Lung (tissue), 12 donors: ENCODE results near the gene PLXNA1. TPM values are rescaled to one million over a fixed set of nuclear protein-coding genes. Genes with fewer than 3 reads are reported as not detected.

Experiments
- ATAC-seq: fragments of 200-7000 bp; cut with Tn5 transposase; one replicate; pipeline ENCODE4 v1.9.1; 2020; ENCODE audit warnings: moderate number of reproducible peaks; ENCODE audit not compliant: insufficient read depth, low FRiP score
- DNase-seq, 3 donors: peaks; one replicate each; pipeline ENCODE4 v3.0.0-alpha.2; 2013 to 2017
- H3K27ac ChIP-seq, 2 donors: one replicate each; pipeline ENCODE4 v1.5.1; 2013; ENCODE audit warnings: mild to moderate bottlenecking in 2 of 2, moderate library complexity in 2 of 2, control low read depth in 1 of 2, inconsistent platforms in 1 of 2, low read depth in 1 of 2, low read length in 1 of 2
- H3K27me3 ChIP-seq, 3 donors: one replicate each; pipeline ENCODE4 v1.5.1; 2013; ENCODE audit warnings: low read length in 2 of 3; ENCODE audit not compliant: control insufficient read depth in 3 of 3, insufficient read depth in 3 of 3
- H3K36me3 ChIP-seq, 4 donors: one replicate each; pipeline ENCODE4 v1.5.1; 2013; ENCODE audit warnings: low read length in 4 of 4, mild to moderate bottlenecking in 1 of 4, moderate library complexity in 1 of 4; ENCODE audit not compliant: control insufficient read depth in 4 of 4, insufficient read depth in 4 of 4
- H3K4me1 ChIP-seq, 5 donors: one replicate each; pipeline ENCODE4 v1.5.1; 2013; ENCODE audit warnings: low read length in 5 of 5, mild to moderate bottlenecking in 2 of 5, moderate library complexity in 1 of 5; ENCODE audit not compliant: control insufficient read depth in 5 of 5, insufficient read depth in 5 of 5
- H3K4me3 ChIP-seq: one replicate; pipeline ENCODE4 v1.5.1; 2013; ENCODE audit warnings: mild to moderate bottlenecking, control low read depth, moderate library complexity
- H3K9ac ChIP-seq, 2 donors: one replicate each; pipeline ENCODE4 v1.5.1; 2013; ENCODE audit warnings: low read length in 2 of 2, control low read depth in 1 of 2; ENCODE audit not compliant: insufficient read depth in 1 of 2
- H3K9me3 ChIP-seq, 4 donors: one replicate each; pipeline ENCODE4 v1.5.1; 2013; ENCODE audit warnings: low read length in 3 of 4, mild to moderate bottlenecking in 1 of 4, moderate library complexity in 1 of 4; ENCODE audit not compliant: control insufficient read depth in 4 of 4, insufficient read depth in 3 of 4
- CTCF ChIP-seq: IDR thresholded peaks from 2 replicates; pipeline ENCODE4 v1.5.1; 2012; ENCODE audit warnings: mild to moderate bottlenecking; ENCODE audit errors: control extremely low read depth, extremely low read depth
- WGBS, 2 donors: extraction: QIAGEN DNeasy Blood & Tissue Kit; methylation state at CpG; one replicate each; pipeline ENCODE4 v1.1.7; 2013; 5-methylcytosine and 5-hydroxymethylcytosine counted together
- polyA plus RNA-seq, 2 donors: library from polyadenylated mRNA; stranded (reverse); fragments of 200-250 nt; gene quantifications; one replicate each; pipeline ENCODE4 v1.2.1, GENCODE V29; 2013
- total RNA-seq, 2 donors: library from RNA; depleted of rRNA in 1 of 2; stranded (reverse); fragments of >200 nt in 1 of 2; gene quantifications; one replicate each; pipeline ENCODE4 v1.2.1, GENCODE V29; 2014 to 2021
- donor health status: control.
- donor health status: control.
- donor health status: Bipolar disorder and iron deficiency.
- donor health status: healthy.
- donor health status: DM: yes; HTN: yes; CAD: no.

Gene PLXNA1
- total and polyA plus RNA-seq, 4 donors: 17.6 to 51.7 (median 21.7) TPM

- no peak for DNase-seq
- TF ChIP-seq CTCF: no peak
These were observed 47.0 kb upstream of the PLXNA1 start for GRCh38 chr3:126935756-126936509.

GRCh38 chr3:126936853-126937425 is 46.0 kb upstream of the PLXNA1 start:
- peak in 1 of 3 donors; percentile 12 for DNase-seq
- no peaks in the 10 kb centered on the region for H3K9me3 ChIP-seq
- H3K4me1 ChIP-seq: peaks cover 7 to 24% (median 10%) of the 10 kb centered on the region in 5 donors
- 78 to 80% methylated on average over 6 of the region's 6 CpGs for WGBS, 2 donors
- no peaks in the 10 kb centered on the region for H3K36me3 ChIP-seq
- H3K9ac ChIP-seq: no peak overlapping the region
- H3K4me3 ChIP-seq: no peak overlapping the region
- TF ChIP-seq CTCF: no peak
- no peaks in the 10 kb centered on the region for H3K27me3 ChIP-seq
- H3K27ac ChIP-seq: no peak overlapping the region
- no peak for ATAC-seq

More at GRCh38 chr3:126935756-126936509, 47.0 kb upstream of the PLXNA1 start:
- Histone ChIP-seq H3K9ac (no peak overlapping the region), H3K27ac (no peak overlapping the region), H3K4me3 (no peak overlapping the region), H3K9me3 (no peaks in the 10 kb centered on the region), H3K36me3 (no peaks in the 10 kb centered on the region), H3K4me1 (peaks cover 8 to 27% (median 11%) of the 10 kb centered on the region in 5 donors), H3K27me3 (no peaks in the 10 kb centered on the region)
- WGBS, 2 donors: 83 to 89% methylated on average over 4 of the region's 4 CpGs
- ATAC-seq: no peak

- 95 to 99% methylated on average over 2 of the region's 2 CpGs for WGBS, 2 donors
- TF ChIP-seq CTCF: no peak
- no peaks in the 10 kb centered on the region for H3K9me3 ChIP-seq
- H3K27ac ChIP-seq: no peak overlapping the region
- H3K4me1 ChIP-seq: peaks cover 1 to 18% (median 8%) of the 10 kb centered on the region in 5 donors
- DNase-seq (peak in 1 of 3 donors; percentile 8), ATAC-seq (no peak)
- no peaks in the 10 kb centered on the region for H3K27me3 ChIP-seq
- no peak overlapping the region for H3K4me3 ChIP-seq
- no peak overlapping the region for H3K9ac ChIP-seq
- H3K36me3 ChIP-seq: peaks cover 0 to under 1% (median 0%) of the 10 kb centered on the region in 4 donors
These were observed 45.4 kb upstream of the PLXNA1 start for GRCh38 chr3:126937533-126937932.
